ENCODE results near the gene RIT2. TPM values are rescaled to one million over a fixed set of nuclear protein-coding genes. Genes with fewer than 3 reads are reported as not detected.

The RIT2 gene
- total RNA-seq, 2 donors from 2014 or later: not detected

GRCh38 chr18:42781298-42781815 lies 334.1 kb downstream of the RIT2 start:
- no peak overlapping the region for H3K27ac ChIP-seq
- intact Hi-C loops (cut with DNase I): no loop called here
- H3K9me3 ChIP-seq: no peaks in the 10 kb centered on the region
- H3K9ac ChIP-seq (ENCODE audit: low read depth in 2 of 2, low read length in 2 of 2): no peak overlapping the region
- H3K4me3 ChIP-seq: no peak overlapping the region
- H3K4me1 ChIP-seq: no peaks in the 10 kb centered on the region
- no peaks in the 10 kb centered on the region for H3K36me3 ChIP-seq
- H3K27me3 ChIP-seq: no peaks in the 10 kb centered on the region
- DNase-seq: no peak
- no peak for TF ChIP-seq CTCF (IDR thresholded peaks at IDR 0.05)

GRCh38 chr18:42780171-42780570 lies 335.3 kb downstream of the RIT2 start:
- Histone ChIP-seq H3K9ac (ENCODE audit: low read depth in 2 of 2, low read length in 2 of 2) (no peak overlapping the region), H3K4me3 (no peak overlapping the region), H3K36me3 (no peaks in the 10 kb centered on the region), H3K27ac (no peak overlapping the region), H3K9me3 (no peaks in the 10 kb centered on the region), H3K4me1 (no peaks in the 10 kb centered on the region), H3K27me3 (no peaks in the 10 kb centered on the region)
- DNase-seq: no peak
- intact Hi-C loops (cut with DNase I): no loop called here
- no peak for TF ChIP-seq CTCF (IDR thresholded peaks at IDR 0.05)

- DNase-seq: no peak
- no peaks in the 10 kb centered on the region for H3K36me3 ChIP-seq
- H3K9ac ChIP-seq (ENCODE audit: low read depth in 2 of 2, low read length in 2 of 2): no peak overlapping the region
- no peak for TF ChIP-seq CTCF (IDR thresholded peaks at IDR 0.05)
- no peaks in the 10 kb centered on the region for H3K27me3 ChIP-seq
- H3K27ac ChIP-seq: no peak overlapping the region
- H3K4me1 ChIP-seq: no peaks in the 10 kb centered on the region
- no peaks in the 10 kb centered on the region for H3K9me3 ChIP-seq
- intact Hi-C loops (cut with DNase I): no loop called here
- no peak overlapping the region for H3K4me3 ChIP-seq
Measured at GRCh38 chr18:42778445-42779042, 336.9 kb downstream of the RIT2 start.

GRCh38 chr18:42778024-42778423 lies 337.5 kb downstream of the RIT2 start:
- Histone ChIP-seq H3K27me3 (no peaks in the 10 kb centered on the region), H3K27ac (no peak overlapping the region), H3K4me1 (no peaks in the 10 kb centered on the region), H3K4me3 (no peak overlapping the region), H3K9ac (ENCODE audit: low read depth in 2 of 2, low read length in 2 of 2) (no peak overlapping the region), H3K36me3 (no peaks in the 10 kb centered on the region), H3K9me3 (no peaks in the 10 kb centered on the region)
- TF ChIP-seq CTCF (IDR thresholded peaks at IDR 0.05): no peak
- intact Hi-C loops (cut with DNase I): no loop called here
- no peak for DNase-seq

GRCh38 chr18:42773870-42774269 lies 341.6 kb downstream of the RIT2 start:
- no peak overlapping the region for H3K9ac ChIP-seq (ENCODE audit: low read depth in 2 of 2, low read length in 2 of 2)
- intact Hi-C loops (cut with DNase I): no loop called here
- DNase-seq: no peak

More at GRCh38 chr18:42773870-42774269, 341.6 kb downstream of the RIT2 start:
- no peak overlapping the region for H3K27ac ChIP-seq
- H3K36me3 ChIP-seq: no peaks in the 10 kb centered on the region
- no peaks in the 10 kb centered on the region for H3K9me3 ChIP-seq
- no peaks in the 10 kb centered on the region for H3K4me1 ChIP-seq
- TF ChIP-seq CTCF (IDR thresholded peaks at IDR 0.05): no peak
- H3K27me3 ChIP-seq: no peaks in the 10 kb centered on the region
- H3K4me3 ChIP-seq: no peak overlapping the region

Measured in colonic mucosa (tissue), 4 donors.